Transverse colon (tissue), 4 donors: Measurements from ENCODE around the gene SLFN13.
"Not testable (repeated sequence)": the region's sequence is repeated elsewhere in the genome, so short reads cannot be mapped to it uniquely, and the experiment has no call there.

Source experiments
- POLR2A ChIP-seq: fragments of 450-650 bp; IDR thresholded peaks from one replicate; pipeline ENCODE4 v1.6.1; 2016; ENCODE audit warnings: antibody characterized with exemption, mild to moderate bottlenecking, moderate library complexity
- POLR2AphosphoS5 ChIP-seq, 3 donors: sonication (generic); formaldehyde crosslinking; IDR thresholded peaks; one replicate each; pipeline ENCODE4 v1.6.1; 2016; ENCODE audit warnings: antibody characterized with exemption in 3 of 3
- TF ChIP-seq, protein P1 (sequence below), 5 experiments: fragments of 200-600 bp in 3 of 5; fragments of 450-650 bp in 2 of 5; sonication (generic) in 3 of 5; IDR thresholded peaks; 1 replicate in 2 of 5; 2 replicates in 3 of 5; pipeline ENCODE4 v1.5.1; 2016 to 2017; ENCODE audit warnings: antibody characterized with exemption in 5 of 5, inconsistent platforms in 3 of 5, mild to moderate bottlenecking in 2 of 5, moderate library complexity in 1 of 5

DNA sequence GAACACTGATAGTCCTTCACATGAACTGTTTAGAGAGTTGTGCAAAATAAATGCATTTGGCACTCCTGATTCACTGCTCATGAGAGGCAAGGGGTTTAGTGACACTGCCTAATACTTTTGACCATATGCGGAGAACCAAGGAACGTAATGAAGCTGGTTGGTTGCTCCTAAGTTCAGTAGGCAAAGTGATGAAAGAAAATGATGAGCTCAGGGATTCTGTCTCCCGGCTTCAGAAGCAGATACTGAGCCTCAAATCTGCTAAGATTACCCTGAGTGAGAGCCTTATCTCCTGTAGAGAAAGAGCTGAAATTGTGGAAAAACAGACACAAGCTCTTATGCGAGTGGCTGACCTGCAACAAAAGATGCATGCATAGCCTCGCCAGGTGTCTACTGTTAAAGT lies 5.5 kb upstream of the SLFN13 start:
- TF ChIP-seq, protein P1, sequence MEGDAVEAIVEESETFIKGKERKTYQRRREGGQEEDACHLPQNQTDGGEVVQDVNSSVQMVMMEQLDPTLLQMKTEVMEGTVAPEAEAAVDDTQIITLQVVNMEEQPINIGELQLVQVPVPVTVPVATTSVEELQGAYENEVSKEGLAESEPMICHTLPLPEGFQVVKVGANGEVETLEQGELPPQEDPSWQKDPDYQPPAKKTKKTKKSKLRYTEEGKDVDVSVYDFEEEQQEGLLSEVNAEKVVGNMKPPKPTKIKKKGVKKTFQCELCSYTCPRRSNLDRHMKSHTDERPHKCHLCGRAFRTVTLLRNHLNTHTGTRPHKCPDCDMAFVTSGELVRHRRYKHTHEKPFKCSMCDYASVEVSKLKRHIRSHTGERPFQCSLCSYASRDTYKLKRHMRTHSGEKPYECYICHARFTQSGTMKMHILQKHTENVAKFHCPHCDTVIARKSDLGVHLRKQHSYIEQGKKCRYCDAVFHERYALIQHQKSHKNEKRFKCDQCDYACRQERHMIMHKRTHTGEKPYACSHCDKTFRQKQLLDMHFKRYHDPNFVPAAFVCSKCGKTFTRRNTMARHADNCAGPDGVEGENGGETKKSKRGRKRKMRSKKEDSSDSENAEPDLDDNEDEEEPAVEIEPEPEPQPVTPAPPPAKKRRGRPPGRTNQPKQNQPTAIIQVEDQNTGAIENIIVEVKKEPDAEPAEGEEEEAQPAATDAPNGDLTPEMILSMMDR (IDR thresholded peaks at IDR 0.05) = not testable (repeated sequence)
- not testable (repeated sequence) for TF ChIP-seq POLR2A; POLR2AphosphoS5 (IDR thresholded peaks at IDR 0.05)
